Ovary (tissue), 1 donor: Measurements from ENCODE around the gene GFRA1.

Source experiments
- EP300 ChIP-seq: sonication (generic); formaldehyde crosslinking; IDR thresholded peaks from one replicate; pipeline ENCODE4 v1.6.1; 2017; ENCODE audit warnings: antibody characterized with exemption
- POLR2A ChIP-seq: fragments of 450-650 bp; IDR thresholded peaks from one replicate; pipeline ENCODE4 v1.6.1; 2017; ENCODE audit warnings: antibody characterized with exemption, mild to moderate bottlenecking, moderate library complexity

DNA sequence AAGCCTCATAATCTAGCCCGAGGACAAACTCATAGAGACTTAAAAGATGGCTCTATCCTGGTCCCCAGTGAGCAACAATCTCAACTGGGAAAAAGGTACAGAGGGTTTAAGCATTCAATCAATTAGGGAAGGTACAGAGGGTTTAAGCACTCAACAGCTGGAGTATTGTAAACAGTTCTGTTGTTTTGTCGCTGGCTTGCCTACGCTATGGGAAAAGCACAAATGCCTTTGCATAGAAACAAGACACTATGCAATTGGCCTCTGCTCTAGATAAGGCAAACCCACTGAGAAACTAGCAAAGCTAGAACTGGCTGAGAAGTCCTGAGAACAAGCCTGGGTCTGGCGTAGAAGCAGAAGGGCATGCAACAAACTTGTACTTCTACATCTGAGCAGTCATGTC is 69.3 kb downstream of the GFRA1 start:
- TF ChIP-seq POLR2A, result no peak
- TF ChIP-seq EP300, result no peak
